OCI-LY1 (cell line): ENCODE measurements around the gene SSBP3.

Experiments used
- EZH2 ChIP-seq: fragments of 200-600 bp; sonication (generic), shearing (Covaris generic); IDR thresholded peaks from 2 replicates; pipeline ENCODE4 v1.8.0; 2017; ENCODE audit warnings: borderline replicate concordance, mixed run types, mild to moderate bottlenecking, antibody characterized with exemption, low read length, moderate library complexity, mixed read lengths
- TF ChIP-seq, protein P1 (sequence below): fragments of 200-600 bp; sonication (generic), shearing (Covaris generic); IDR thresholded peaks from 2 replicates; pipeline ENCODE4 v1.5.1; 2017; ENCODE audit warnings: mild to moderate bottlenecking, antibody characterized with exemption, low read length, moderate library complexity, mixed read lengths

DNA sequence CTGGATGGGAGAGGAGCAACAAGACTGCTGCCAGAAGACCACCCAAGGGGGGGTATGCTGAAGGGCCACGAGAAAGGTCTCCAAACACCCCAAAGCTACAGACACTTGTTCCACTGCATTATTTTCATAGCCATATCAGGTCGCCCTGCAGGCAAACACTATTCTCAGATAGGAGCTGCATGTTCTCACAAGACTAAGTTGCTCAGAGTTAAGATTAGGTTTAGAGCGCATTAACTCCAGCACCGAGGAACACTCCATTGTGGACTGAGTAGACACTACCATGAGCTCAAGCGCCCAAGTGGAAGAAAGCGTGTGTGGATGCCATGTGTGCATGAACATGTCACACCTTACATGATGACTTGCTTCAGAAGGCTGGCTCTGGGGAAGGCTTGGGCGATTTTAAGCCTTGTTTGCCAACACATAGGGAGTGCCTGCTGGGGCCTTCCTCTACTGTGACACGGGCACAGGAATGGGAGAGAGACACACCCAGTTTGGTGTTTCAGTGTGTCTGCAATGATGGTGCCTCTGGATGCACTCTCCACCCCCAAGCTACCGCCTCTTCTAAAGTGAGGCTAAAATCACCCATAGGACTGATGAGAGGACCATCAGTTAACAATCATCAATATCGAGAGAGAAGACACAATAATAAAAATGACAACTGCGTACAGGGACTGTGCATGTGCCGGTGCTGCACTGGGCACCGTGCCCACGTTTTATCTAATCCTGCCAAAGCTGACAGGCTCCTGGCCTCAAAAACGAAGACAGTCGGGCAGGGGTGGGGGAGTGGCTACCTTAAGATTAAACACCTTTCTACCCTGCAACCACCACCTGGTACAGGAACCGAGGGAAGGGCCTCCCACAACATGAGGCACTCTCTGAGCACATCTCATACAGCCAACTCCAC is 34.9 kb downstream of the SSBP3 start:
- TF ChIP-seq, protein P1, sequence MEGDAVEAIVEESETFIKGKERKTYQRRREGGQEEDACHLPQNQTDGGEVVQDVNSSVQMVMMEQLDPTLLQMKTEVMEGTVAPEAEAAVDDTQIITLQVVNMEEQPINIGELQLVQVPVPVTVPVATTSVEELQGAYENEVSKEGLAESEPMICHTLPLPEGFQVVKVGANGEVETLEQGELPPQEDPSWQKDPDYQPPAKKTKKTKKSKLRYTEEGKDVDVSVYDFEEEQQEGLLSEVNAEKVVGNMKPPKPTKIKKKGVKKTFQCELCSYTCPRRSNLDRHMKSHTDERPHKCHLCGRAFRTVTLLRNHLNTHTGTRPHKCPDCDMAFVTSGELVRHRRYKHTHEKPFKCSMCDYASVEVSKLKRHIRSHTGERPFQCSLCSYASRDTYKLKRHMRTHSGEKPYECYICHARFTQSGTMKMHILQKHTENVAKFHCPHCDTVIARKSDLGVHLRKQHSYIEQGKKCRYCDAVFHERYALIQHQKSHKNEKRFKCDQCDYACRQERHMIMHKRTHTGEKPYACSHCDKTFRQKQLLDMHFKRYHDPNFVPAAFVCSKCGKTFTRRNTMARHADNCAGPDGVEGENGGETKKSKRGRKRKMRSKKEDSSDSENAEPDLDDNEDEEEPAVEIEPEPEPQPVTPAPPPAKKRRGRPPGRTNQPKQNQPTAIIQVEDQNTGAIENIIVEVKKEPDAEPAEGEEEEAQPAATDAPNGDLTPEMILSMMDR: no peak
- no peak for TF ChIP-seq EZH2
